A673 (cell line): ENCODE data around the gene SLC10A2.

Experiments used
- CTCF ChIP-seq: fragments of 300-800, 200-600 bp; sonication (generic); conservative IDR thresholded peaks from 2 replicates; pipeline ENCODE4 v1.5.1; 2017; ENCODE audit warnings: low read depth, mild to moderate bottlenecking, antibody characterized with exemption, low read length, moderate library complexity, mixed read lengths
- EZH2 ChIP-seq: fragments of 200-600 bp; sonication (generic); IDR thresholded peaks from 2 replicates; pipeline ENCODE4 v1.6.1; 2017; ENCODE audit warnings: borderline replicate concordance, low read depth, mild to moderate bottlenecking, mixed read lengths, antibody characterized with exemption, low read length; ENCODE audit not compliant: poor library complexity, severe bottlenecking

GRCh38 chr13:103044056-103044455, 22.2 kb downstream of the SLC10A2 start:
- TF ChIP-seq CTCF (no peak), EZH2 (no peak)
